ENCODE results near the gene CD4. TPM values are rescaled to one million over a fixed set of nuclear protein-coding genes. Genes with fewer than 3 reads are reported as not detected.

Gene CD4
- total RNA-seq, 1 donor, result 1.7 TPM

GRCh38 chr12:6773590-6774351, 15.6 kb upstream of the CD4 start:
- TF ChIP-seq, protein P1, sequence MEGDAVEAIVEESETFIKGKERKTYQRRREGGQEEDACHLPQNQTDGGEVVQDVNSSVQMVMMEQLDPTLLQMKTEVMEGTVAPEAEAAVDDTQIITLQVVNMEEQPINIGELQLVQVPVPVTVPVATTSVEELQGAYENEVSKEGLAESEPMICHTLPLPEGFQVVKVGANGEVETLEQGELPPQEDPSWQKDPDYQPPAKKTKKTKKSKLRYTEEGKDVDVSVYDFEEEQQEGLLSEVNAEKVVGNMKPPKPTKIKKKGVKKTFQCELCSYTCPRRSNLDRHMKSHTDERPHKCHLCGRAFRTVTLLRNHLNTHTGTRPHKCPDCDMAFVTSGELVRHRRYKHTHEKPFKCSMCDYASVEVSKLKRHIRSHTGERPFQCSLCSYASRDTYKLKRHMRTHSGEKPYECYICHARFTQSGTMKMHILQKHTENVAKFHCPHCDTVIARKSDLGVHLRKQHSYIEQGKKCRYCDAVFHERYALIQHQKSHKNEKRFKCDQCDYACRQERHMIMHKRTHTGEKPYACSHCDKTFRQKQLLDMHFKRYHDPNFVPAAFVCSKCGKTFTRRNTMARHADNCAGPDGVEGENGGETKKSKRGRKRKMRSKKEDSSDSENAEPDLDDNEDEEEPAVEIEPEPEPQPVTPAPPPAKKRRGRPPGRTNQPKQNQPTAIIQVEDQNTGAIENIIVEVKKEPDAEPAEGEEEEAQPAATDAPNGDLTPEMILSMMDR (IDR thresholded peaks at IDR 0.05; ENCODE audit: insufficient read depth, low read depth, low read length), result no peak
- H3K4me3 ChIP-seq (ENCODE audit: low read depth, low read length), result no peak overlapping the region
- no peak for DNase-seq (ENCODE audit: low read depth)

DNA sequence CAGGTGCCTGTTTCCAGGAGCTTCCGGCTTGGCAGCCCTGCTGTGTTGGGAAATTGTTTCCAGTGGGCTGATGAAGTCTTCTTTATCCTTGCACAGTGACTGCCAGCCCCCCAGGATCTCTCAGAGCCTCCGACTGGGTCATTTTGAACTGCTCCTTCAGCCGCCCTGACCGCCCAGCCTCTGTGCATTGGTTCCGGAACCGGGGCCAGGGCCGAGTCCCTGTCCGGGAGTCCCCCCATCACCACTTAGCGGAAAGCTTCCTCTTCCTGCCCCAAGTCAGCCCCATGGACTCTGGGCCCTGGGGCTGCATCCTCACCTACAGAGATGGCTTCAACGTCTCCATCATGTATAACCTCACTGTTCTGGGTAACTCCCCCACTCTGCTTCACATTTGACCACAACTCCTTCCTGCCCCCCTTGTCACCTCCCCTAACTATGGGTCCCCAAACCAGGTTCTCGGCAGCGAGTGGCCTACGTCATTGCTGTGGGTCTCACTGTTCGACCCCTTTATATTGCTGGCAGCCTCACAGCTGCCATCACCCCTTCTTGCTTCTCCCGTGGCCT, 14.7 kb upstream of the CD4 start:
- no peak for DNase-seq (ENCODE audit: low read depth)
- TF ChIP-seq, protein P1 (IDR thresholded peaks at IDR 0.05; ENCODE audit: insufficient read depth, low read depth, low read length), result no peak
- H3K4me3 ChIP-seq (ENCODE audit: low read depth, low read length), result no peak overlapping the region

- H3K4me3 ChIP-seq (ENCODE audit: low read depth, low read length), result no peak overlapping the region
- TF ChIP-seq, protein P1 (IDR thresholded peaks at IDR 0.05; ENCODE audit: insufficient read depth, low read depth, low read length), result no peak
- DNase-seq (ENCODE audit: low read depth), result no peak
Observed at GRCh38 chr12:6775185-6776174, 13.8 kb upstream of the CD4 start.

DNA sequence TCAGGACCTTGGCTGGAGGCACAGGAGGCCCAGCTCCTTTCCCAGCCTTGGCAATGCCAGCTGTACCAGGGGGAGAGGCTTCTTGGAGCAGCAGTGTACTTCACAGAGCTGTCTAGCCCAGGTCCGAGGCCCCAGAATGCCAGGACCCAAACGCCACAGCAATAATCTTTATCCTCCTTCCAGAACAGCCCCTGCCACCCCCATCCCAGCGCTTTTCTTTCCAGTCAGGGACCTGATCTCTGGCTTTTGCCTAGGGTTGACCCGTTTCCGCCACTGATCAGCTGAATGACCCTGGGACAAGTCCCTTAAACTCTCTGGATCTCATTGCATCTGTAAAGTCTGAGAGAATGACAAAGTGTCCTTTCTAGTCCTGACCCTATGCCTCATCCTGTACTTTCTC, 11.9 kb upstream of the CD4 start:
- DNase-seq (ENCODE audit: low read depth), result no peak
- TF ChIP-seq, protein P1 (IDR thresholded peaks at IDR 0.05; ENCODE audit: insufficient read depth, low read depth, low read length), result no peak
- H3K4me3 ChIP-seq (ENCODE audit: low read depth, low read length), result no peak overlapping the region

GRCh38 chr12:6778217-6778573, 11.1 kb upstream of the CD4 start:
- DNase-seq (ENCODE audit: low read depth), result no peak
- peak overlapping the region; percentile 43 for H3K4me3 ChIP-seq (ENCODE audit: low read depth, low read length)
- TF ChIP-seq, protein P1 (IDR thresholded peaks at IDR 0.05; ENCODE audit: insufficient read depth, low read depth, low read length), result no peak

- DNase-seq (ENCODE audit: low read depth), result peak; percentile 94
- TF ChIP-seq, protein P1 (IDR thresholded peaks at IDR 0.05; ENCODE audit: insufficient read depth, low read depth, low read length), result peak; percentile 97
- peak overlapping the region; percentile 43 for H3K4me3 ChIP-seq (ENCODE audit: low read depth, low read length)
Observed at GRCh38 chr12:6778574-6779550, 10.5 kb upstream of the CD4 start.
